HL-60 (cell line): ENCODE results near the gene LRP1B.

Experiments
- GABPA ChIP-seq: IDR thresholded peaks from 2 replicates; pipeline ENCODE4 v1.6.1; 2012; ENCODE audit warnings: low read depth
- POLR2AphosphoS5 ChIP-seq: IDR thresholded peaks from 2 replicates; pipeline ENCODE4 v1.6.1; 2012; ENCODE audit warnings: low read depth
- TF ChIP-seq, protein P1 (sequence below): IDR thresholded peaks from one replicate; pipeline ENCODE4 v1.5.1; 2011; ENCODE audit warnings: low read length, control low read depth, inconsistent platforms; ENCODE audit not compliant: insufficient read depth

DNA sequence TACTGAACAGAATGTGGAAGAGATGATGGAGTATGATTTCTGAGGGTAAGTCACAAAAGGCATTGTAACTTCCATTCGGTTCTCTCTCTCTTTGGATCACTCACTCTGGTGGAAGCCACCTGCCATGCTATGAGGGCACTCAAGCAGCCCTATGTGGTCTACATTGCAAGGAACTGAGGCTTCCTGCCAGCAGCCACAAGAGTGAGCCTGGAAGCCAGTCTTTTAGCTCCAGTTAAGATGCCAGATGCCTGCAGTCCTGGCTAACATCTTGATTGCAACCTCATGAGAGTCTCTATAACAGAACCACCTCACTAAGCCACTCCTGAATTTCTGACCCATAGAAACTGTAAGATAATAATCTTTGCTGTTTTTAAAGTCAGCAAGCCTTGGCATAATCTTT, 935.7 kb downstream of the LRP1B start:
- TF ChIP-seq, protein P1, sequence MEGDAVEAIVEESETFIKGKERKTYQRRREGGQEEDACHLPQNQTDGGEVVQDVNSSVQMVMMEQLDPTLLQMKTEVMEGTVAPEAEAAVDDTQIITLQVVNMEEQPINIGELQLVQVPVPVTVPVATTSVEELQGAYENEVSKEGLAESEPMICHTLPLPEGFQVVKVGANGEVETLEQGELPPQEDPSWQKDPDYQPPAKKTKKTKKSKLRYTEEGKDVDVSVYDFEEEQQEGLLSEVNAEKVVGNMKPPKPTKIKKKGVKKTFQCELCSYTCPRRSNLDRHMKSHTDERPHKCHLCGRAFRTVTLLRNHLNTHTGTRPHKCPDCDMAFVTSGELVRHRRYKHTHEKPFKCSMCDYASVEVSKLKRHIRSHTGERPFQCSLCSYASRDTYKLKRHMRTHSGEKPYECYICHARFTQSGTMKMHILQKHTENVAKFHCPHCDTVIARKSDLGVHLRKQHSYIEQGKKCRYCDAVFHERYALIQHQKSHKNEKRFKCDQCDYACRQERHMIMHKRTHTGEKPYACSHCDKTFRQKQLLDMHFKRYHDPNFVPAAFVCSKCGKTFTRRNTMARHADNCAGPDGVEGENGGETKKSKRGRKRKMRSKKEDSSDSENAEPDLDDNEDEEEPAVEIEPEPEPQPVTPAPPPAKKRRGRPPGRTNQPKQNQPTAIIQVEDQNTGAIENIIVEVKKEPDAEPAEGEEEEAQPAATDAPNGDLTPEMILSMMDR, result no peak
- TF ChIP-seq GABPA (no peak), POLR2AphosphoS5 (no peak)
